GM21786 (cell line): ENCODE data around the gene CDC42SE1.
A peak's percentile ranks its signal among the peaks of the same experiment; 100 is the strongest.

Source experiments
- ATAC-seq: cut with Tn5 transposase; IDR thresholded peaks from one replicate; pipeline ENCODE4 v1.9.1; 2021; ENCODE audit not compliant: unreplicated experiment

CDC42SE1 gene

DNA sequence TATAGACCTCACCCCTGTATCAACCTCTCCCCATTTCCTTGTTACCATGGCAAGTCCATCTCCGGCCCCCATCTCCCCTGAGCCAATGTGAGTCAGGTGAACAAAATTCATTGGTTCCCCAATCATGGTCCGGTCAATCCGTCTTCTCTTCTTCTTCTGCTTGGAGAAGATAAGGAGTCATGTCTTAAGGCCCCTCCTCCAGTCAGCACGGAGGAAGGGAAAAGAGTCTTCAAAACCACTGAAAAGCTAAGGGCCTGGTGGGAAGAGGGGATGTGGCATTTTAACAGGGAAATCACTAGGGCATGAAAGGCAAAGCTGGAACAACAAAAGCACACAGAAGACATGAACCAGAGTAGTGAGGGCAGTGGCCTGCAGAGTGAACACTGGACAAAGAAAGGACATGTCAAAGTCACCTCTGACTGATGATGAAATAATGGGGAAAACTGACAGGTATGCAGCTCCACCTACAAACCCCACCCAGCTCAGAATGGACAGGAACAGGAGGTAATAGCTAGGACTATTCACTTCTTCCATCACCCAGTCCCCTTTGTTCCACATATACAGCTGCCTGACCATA is 4.4 kb downstream of the CDC42SE1 start:
- no peak for ATAC-seq

DNA sequence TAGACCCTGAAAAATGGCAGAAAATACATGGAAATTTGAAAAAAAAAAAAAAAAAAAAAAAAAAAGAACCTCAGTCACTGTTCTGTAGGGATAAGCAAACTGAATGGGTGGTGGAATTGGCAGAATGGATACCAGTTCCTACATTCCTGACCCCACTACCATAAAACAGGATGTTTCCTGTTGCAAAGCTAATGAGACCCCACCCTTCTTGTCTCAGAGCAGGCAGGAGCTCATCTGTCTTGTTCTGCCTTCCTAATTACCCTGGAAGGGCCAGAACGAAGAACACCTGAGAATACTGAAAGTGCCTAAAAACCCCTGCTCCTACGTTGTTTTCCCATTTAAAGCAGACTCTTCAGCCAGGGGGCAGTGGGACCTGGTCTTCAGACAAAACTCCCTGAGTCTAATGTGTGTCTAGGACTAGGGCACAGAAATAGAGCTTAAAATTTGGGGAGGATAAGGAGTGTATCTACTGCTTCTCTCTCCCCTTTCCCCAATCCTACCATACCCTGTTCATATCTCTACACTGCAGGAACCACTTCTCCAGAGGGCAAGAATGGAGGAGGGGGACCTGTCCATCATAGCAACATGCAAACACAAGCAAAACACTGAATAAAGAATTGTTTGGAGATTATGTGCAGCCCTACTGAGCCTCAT is 7.9 kb downstream of the CDC42SE1 start:
- no peak for ATAC-seq

DNA sequence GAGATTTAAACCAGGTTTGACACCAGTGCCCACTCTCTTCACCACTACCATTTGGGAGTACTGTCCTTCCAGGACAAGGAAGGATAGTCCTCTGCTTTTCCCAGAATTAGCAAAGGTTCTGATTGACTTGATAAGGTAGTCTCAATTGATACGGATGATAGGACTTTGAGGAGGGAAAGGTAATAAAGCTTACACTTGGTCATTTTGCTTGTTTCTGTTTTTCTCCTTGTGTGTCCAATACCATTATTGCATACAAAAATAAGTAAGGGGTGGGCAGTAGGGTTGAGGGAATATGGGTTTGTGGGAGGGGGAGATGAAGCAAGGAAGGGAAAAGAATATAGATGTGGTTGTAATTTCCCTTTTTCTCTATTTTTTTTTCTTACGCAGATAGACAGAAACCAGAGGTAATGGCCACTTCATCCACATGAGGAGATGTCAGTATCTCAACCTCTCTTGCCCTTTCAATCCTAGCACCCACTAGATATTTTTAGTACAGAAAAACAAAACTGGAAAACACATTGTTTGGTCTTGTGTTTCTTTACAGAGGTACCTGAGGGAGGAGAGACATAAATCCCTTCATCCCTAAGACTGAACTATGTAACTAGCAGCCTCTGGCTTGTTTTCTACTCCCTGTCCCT is 9.3 kb downstream of the CDC42SE1 start:
- no peak for ATAC-seq

DNA sequence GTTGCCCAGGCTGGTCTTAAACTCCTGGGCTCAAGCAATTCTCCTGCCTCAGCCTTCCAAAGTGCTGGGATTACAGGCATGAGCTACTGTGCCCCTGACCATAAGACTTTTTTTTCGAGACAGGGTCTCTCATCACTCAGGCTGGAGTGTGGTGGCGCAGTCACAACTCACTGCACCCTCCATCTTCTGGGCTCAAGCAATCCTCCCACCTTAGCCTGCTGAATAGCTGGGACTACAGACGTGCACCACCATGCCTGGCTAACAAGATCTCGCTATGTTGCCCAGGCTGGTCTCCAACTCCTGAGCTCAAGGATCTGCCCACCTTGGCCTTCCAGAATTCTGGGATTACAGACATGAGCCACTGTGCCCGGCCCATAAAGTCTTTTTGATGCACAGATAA is 10.0 kb downstream of the CDC42SE1 start:
- no peak for ATAC-seq

DNA sequence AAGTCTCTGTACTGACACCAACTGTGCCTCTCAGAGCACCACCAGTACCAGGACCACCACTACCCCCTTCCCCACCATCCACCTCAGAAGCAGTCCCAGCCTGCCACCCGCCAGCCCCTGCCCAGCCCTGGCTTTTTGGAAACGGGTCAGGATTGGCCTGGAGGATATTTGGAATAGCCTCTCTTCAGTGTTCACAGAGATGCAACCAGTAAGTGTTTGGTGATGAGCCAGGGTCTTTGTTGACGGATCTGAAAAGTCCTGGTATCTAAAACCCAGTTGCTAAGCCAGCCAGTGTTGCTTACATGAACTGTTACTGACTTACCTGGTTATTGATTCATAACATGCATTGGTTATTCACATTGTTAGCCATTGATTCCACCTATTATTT is 10.8 kb downstream of the CDC42SE1 start:
- ATAC-seq, result no peak

DNA sequence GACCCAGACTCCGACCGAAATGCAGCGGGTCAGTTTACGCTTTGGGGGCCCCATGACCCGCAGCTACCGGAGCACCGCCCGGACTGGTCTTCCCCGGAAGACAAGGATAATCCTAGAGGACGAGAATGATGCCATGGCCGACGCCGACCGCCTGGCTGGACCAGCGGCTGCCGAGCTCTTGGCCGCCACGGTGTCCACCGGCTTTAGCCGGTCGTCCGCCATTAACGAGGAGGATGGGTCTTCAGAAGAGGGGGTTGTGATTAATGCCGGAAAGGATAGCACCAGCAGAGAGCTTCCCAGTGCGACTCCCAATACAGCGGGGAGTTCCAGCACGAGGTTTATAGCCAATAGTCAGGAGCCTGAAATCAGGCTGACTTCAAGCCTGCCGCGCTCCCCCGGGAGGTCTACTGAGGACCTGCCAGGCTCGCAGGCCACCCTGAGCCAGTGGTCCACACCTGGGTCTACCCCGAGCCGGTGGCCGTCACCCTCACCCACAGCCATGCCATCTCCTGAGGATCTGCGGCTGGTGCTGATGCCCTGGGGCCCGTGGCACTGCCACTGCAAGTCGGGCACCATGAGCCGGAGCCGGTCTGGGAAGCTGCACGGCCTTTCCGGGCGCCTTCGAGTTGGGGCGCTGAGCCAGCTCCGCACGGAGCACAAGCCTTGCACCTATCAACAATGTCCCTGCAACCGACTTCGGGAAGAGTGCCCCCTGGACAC is 11.3 kb downstream of the CDC42SE1 start:
- peak; percentile 53 for ATAC-seq

DNA sequence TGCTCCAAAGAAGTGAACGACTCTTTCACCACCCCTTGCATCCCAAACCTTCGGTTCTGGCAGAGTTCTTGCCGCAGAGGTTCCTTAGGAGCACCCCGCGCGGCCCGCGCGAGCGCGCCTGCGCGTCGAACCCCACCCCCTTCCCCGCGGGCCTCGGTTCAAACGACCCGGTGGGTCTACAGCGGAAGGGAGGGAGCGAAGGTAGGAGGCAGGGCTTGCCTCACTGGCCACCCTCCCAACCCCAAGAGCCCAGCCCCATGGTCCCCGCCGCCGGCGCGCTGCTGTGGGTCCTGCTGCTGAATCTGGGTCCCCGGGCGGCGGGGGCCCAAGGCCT is 11.9 kb downstream of the CDC42SE1 start, which contains the start of gene C1orf56:
Gene C1orf56, plus strand, starts transcription at position 161 of the 334 bp plus-strand sequence. Its CDS starts 97 bp downstream, at position 258.
- peak; percentile 38 for ATAC-seq

DNA sequence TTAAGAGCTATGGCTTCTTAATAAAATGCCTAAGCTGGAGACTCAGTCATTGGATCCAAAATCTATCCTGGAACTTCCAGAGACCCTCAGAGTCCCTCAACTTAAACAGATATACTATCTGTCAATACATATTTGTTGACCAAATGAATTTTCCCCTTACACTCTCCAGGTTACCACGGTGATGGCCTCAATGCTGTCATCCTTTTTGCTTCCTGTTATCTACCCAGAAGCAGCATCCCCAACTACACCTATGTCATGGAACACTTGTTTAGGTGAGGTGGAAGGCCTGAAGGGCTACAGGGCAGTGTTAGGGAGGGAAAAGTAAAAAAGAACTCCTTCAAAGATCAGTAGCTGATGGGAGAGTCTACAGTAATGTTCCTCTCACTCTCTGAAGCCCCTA is 16.3 kb downstream of the CDC42SE1 start:
- no peak for ATAC-seq

DNA sequence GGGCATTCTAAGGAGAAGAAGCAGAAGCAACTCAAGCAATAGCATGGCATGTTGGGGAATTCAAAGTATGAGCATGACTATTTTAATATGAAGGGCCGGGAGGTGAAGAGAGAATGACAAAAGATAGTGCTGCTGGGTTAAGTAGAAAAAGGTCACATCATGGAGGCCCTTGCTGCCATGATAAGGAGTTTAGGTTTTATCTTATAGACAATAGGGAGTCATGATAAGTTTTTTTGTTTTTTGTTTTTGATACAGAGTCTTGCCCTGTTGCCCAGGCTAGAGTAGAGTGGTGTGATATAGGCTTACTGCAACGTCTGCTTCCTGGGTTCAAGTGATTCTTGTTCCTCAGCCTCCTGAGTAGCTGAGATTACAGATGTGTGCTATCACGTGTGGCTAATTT is 19.9 kb downstream of the CDC42SE1 start:
- ATAC-seq, result no peak

DNA sequence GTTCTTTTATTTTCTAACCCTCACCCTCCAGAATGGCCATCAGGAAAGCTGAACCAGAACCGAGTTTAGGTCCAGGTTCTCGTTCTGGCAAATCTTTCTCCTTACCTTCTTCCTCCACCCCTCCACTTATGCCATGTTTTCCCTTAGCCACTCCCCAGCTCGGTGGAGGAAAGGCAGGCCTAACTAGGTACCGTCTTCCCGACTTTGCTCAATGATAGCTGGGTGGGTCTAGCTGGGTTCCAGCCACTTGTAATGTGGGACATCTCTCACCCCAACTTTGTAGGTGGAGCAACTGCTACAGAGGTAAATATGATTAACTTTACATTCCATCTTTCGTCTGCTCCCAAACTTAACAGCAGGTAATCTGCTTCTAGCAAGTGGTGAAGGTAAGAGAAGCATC is 22.4 kb downstream of the CDC42SE1 start:
- no peak for ATAC-seq

DNA sequence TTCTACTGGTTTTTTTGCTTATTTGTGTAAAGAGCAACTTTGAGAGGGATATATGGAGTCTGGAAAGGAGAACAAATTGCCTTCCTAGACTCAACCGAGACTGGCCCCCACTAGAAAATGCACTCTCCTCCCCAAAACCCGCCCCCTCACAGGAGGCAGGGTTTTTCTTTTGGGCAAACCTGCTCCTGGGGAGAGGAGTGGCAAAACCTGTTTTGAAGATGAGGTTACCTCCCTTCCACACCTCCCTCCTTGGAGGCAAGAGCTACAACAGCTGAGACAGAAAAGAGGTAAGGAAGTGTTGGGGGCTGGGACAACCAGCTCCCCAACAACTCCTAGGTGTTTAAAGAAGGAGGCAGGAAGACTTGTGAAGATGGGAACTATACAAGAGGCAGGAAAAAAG is 23.1 kb downstream of the CDC42SE1 start, which contains the start of gene BNIPL:
Gene BNIPL, plus strand, starts transcription at position 231 of the 400 bp plus-strand sequence. Its CDS starts 140 bp downstream, at position 371.
- ATAC-seq, result no peak

DNA sequence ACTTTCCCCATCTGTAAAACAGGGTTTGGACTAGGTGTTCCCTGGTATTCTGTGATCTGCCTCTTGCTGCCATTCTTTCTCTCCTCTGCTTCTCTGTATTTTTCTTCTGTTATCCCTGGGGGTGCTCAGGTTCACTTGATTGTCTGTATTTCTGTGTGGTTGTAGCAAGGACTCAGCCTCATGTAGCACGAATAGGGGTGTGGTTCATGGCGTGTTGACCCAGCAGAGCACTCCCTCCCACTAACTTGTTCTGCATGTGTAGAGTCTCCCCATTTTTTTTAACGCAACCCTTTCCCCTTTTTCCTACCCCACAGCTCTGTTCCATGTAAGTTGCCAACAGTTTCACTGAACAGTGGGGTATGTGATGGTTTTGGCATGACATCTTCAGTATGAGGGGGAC is 24.3 kb downstream of the CDC42SE1 start:
- ATAC-seq, result no peak

DNA sequence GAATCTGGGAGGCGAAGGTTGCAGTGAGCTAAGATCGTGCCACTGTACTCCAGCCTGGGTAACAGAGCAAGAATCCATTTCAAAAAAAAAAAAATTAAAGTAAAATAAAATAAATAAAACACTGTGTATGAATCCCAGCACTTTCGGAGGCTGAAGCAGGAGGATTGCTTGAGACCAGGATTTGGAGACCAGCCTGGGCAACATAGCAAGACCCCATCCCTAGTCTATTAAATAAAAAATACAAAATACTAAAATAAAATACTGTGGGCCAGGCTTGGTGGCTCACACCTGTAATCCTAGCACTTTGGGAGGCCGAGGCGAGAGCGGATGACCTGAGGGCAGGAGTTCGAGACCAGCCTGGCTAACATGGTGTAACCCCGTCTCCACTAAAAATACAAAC is 27.3 kb downstream of the CDC42SE1 start:
- ATAC-seq, result no peak

DNA sequence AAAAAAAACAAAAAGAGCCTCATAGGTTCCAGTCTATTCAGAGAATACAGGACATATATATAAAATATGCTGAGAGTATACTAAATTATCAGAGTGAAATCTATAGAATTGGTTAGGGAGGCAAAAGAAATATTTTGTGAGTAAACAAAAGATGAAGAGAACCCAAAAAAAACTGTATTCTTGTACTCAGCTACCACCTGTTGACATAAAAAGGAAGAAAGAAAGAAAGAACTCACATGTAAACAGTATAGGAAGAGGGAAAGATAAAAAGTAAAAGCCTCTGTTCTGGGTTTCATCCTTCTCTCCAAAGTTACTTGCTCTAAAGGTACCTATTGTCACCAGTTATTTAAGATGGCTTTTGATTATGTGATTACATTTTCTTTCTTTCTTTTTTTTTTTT is 33.0 kb downstream of the CDC42SE1 start:
- ATAC-seq, result no peak

DNA sequence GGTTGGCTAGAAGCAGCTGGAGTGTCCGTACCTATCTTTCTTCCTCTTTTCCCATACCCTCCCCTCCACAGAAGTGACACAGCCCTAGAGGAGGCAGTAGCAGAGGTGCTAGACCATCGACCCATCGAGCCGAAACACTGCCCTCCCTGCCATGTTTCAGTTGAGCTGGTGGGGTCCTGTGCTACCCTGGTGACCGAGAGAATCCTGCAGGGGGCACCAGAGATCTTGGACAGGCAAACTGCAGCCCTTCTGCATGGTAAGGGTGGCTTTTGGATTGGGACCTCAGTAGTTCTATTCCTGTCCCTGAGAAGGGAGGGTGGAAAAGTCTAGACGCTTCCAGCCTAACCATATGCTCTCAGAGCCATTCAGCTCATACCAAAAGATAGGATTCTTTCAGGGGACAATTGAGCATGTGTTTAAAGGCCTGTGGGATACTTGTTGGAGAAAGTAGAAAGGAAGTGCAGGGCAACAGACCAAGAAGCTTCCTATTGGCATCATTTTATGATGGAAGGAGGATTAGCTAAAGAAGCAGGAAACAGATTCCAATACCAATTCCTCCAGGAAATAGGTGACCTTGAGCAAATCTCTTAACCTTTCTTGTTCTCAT is 34.8 kb downstream of the CDC42SE1 start:
- no peak for ATAC-seq

DNA sequence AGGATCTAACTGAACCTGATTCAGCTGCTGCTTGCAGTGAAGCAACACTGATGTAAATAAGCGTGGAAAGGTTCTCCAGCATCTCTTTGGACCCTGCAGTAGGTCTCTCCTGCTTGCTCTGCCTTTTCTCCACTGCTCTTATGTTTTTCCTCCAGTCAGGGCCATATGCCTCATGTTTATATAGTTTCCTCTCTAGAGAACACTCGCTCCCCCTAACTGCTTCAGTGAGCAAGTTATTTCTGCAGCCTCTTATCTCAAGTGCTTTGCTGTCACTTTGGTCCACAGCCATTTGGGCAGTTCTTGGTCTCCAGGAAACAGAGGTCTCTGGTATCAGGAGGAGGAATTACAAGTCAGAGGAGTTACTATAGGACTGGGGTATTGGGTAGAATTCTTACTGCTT is 45.9 kb downstream of the CDC42SE1 start:
- ATAC-seq, result no peak

DNA sequence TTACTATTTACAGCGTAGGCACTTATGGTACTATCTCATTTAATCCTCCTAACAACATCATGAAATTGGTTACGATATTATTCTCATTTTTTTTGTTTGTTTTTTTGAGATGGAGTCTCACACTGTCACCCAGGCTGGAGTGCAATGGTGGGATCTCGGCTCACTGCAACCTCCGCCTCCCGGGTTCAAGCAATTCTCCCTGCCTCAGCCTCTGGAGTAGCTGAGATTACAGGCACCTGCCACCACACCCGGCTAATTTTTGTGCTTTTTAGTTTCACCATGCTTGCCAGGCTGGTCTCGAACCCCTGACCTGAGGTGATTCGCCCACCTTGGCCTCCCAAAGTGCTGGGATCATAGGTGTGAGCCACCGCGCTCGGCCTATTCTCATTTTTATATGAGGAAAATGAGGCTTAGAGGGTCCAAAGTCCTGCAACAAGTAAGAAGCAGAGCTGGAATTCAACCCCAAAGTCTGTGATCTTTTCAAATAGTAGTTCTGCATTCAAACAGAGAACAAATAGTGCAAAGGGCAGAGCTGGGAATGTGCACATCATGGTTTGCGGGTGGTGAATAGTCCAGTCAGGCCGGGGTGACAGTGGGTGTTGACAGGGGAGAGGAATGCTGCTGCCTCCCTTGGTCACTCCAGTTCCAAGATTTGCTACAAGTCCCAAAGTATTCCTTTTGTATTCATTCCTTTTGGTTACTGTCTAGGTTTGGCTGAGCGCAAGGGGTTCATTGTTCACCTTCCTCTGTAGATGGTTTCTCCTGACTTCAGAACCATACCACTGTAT is 46.5 kb downstream of the CDC42SE1 start:
- no peak for ATAC-seq

DNA sequence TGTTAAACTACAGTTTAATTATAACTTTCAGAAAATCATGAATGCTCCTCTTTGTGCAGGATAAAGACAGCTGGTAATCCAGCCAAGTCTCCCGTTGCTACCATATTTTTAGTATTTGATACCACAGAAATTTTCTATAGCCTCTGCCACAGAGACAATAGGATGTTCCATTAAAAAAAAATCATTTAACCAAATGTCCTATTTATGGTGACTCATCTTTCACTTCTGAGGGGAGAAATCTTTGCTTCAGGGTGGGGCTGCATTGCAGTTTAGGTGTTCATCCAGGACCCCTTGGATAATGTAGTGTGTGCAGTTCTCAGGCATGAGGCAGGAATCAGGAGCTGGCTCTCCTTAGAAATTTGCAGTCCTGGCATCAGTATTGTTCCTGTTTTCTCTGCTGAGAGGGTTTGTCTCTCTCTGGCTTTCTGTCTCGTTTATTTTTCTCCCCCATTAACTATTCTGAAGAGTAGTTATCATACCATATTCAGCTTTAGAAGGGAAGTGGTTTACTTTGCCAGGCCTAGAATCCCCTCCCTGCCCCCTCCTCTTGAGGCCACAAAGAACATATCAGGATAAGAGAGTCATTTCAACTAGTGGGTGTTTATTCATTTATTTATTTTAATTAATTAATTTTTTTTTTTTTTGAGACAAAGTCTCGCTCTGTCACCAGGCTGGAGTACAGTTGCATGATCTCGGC is 48.1 kb downstream of the CDC42SE1 start:
- ATAC-seq, result no peak

DNA sequence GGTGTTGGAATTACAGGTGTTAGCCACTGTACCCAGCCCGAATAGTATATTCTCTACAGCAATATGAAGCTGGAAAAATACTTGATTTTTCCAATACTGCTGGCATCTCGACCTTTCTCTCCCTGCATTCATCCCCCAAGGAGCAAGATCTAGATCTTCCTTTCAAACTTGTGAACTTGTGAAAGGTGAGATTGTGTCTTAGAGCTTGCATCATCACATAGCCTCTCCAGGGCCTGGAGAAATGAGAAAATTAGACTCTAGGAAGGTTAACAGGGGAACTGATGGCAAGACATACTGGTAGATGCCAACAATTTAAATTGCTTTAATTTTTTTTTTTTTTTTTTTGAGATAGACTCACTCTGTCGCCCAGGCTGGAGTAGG is 49.1 kb downstream of the CDC42SE1 start:
- ATAC-seq, result no peak

DNA sequence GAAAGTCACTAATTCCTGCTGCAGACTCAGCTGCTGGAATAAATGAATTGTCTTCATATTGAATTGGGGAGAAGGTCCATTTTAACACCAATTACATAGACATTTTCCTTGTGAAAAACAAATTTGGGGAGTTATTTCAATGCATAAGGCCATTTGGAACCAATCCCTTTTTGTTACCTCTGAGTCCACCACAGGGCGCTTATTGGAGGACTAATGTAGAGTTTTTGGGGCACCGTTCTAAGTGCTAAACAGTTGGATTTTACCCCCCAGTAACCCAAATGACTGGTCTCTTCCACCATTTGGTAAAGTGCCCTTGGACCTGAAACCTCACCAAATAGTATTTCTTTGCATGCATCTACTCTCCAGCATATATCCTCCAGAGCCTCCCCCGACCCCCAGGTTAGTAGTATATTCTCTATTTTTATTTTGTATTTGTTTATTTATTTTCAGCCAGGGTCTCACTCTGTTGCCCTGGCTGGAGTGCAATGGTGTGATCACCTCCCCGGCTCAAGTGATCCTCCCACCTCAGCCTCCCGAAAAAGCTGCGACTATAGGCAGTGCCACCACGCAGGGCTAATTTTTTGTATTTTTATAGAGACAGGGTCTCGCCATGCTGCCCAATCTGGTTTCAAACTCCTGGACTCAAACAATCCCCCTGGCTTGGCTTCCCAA is 49.6 kb downstream of the CDC42SE1 start:
- no peak for ATAC-seq
